GM13977 (cell line): ENCODE data around the gene CCM2L.
A peak's percentile ranks its signal among the peaks of the same experiment; 100 is the strongest.
"Not testable (repeated sequence)": the region's sequence is repeated elsewhere in the genome, so short reads cannot be mapped to it uniquely, and the experiment has no call there.

Source experiments
- DNase-seq: peaks from one replicate; pipeline ENCODE4 v3.0.0; 2012; ENCODE audit warnings: low spot score
- CTCF ChIP-seq: IDR thresholded peaks from 2 replicates; pipeline ENCODE4 v1.5.1; 2012; ENCODE audit warnings: mild to moderate bottlenecking, control low read depth; ENCODE audit not compliant: insufficient read depth; ENCODE audit errors: extremely low read depth, missing control alignments
- in situ Hi-C: fragments of 300-500 bp; cut with MboI; formaldehyde crosslinking; loops from one replicate; pipeline ENCODE4 v1.12.0; 2022; ENCODE audit warnings: low sequenced_read_pairs, low pct_unique_long_range_greater_than_20kb, mixed read lengths, inconsistent platforms; ENCODE audit not compliant: unreplicated experiment

The CCM2L gene

GRCh38 chr20:32033316-32033715 is 23.1 kb downstream of the CCM2L start:
- DNase-seq: no peak
- no peak for TF ChIP-seq CTCF
- in situ Hi-C loops: no loop called here

GRCh38 chr20:32033721-32034120 is 23.5 kb downstream of the CCM2L start:
- DNase-seq, in situ Hi-C loops: not testable (repeated sequence)

- in situ Hi-C loops: no loop called here
- peak; percentile 57 for TF ChIP-seq CTCF
- no peak for DNase-seq
These were observed 24.6 kb downstream of the CCM2L start for GRCh38 chr20:32034581-32035425.

GRCh38 chr20:32035426-32035779 is 25.2 kb downstream of the CCM2L start:
- in situ Hi-C loops: no loop called here
- no peak for TF ChIP-seq CTCF
- no peak for DNase-seq

GRCh38 chr20:32036252-32036651 is 26.0 kb downstream of the CCM2L start:
- in situ Hi-C loops: no loop called here
- TF ChIP-seq CTCF: no peak
- no peak for DNase-seq

GRCh38 chr20:32036716-32037485 is 26.7 kb downstream of the CCM2L start:
- in situ Hi-C loops: no loop called here
- no peak for DNase-seq
- no peak for TF ChIP-seq CTCF

GRCh38 chr20:32037929-32038328 is 27.7 kb downstream of the CCM2L start:
- TF ChIP-seq CTCF: no peak
- no peak for DNase-seq
- in situ Hi-C loops: no loop called here
